Measurements from ENCODE around the gene GAL.

- TF ChIP-seq YY1 (IDR thresholded peaks at IDR 0.05; ENCODE audit: low read depth), result no peak
- TF ChIP-seq TCF12 (IDR thresholded peaks at IDR 0.05; ENCODE audit: low read depth), result no peak
- TF ChIP-seq TAF1 (IDR thresholded peaks at IDR 0.05; ENCODE audit: low read depth), result no peak
Measured at GRCh38 chr11:68698993-68699392, 14.6 kb downstream of the GAL start.
